GM12865 (cell line): ENCODE data around the gene SQOR.

Experiments used
- DNase-seq: peaks from one replicate; pipeline ENCODE4 v3.0.0; 2010; ENCODE audit warnings: low read depth
- H3K4me3 ChIP-seq: 2 replicates; pipeline ENCODE4 v1.5.1; 2011; ENCODE audit warnings: mild to moderate bottlenecking, low read depth, low read length, control low read depth
- TF ChIP-seq, protein P1 (sequence below): IDR thresholded peaks from 2 replicates; pipeline ENCODE4 v1.5.1; 2011; ENCODE audit warnings: low read length, control low read depth, low read depth, inconsistent platforms; ENCODE audit not compliant: insufficient read depth; ENCODE audit errors: missing control alignments

Gene SQOR

DNA sequence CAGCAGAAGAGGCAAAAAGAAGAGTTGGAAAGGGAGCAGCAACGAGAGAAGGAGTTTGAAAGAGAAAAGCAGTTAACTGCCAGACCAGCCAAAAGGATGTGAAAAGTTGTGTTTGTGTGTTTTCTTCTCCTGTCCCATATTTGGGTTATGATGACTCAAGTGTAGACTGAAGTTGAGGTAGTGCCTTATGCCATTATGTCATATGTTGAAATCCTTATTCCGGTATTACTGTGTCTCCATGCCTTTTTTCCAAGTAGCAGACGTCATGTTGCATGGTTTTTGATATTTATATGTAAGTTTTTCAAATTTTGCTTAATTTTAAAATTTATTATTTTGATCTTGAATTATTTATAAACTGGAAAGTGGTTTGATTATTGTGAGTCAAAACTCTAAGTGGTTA is 28.4 kb upstream of the SQOR start:
- TF ChIP-seq, protein P1, sequence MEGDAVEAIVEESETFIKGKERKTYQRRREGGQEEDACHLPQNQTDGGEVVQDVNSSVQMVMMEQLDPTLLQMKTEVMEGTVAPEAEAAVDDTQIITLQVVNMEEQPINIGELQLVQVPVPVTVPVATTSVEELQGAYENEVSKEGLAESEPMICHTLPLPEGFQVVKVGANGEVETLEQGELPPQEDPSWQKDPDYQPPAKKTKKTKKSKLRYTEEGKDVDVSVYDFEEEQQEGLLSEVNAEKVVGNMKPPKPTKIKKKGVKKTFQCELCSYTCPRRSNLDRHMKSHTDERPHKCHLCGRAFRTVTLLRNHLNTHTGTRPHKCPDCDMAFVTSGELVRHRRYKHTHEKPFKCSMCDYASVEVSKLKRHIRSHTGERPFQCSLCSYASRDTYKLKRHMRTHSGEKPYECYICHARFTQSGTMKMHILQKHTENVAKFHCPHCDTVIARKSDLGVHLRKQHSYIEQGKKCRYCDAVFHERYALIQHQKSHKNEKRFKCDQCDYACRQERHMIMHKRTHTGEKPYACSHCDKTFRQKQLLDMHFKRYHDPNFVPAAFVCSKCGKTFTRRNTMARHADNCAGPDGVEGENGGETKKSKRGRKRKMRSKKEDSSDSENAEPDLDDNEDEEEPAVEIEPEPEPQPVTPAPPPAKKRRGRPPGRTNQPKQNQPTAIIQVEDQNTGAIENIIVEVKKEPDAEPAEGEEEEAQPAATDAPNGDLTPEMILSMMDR: no peak
- no peak overlapping the region for H3K4me3 ChIP-seq
- peak; percentile 17 for DNase-seq

DNA sequence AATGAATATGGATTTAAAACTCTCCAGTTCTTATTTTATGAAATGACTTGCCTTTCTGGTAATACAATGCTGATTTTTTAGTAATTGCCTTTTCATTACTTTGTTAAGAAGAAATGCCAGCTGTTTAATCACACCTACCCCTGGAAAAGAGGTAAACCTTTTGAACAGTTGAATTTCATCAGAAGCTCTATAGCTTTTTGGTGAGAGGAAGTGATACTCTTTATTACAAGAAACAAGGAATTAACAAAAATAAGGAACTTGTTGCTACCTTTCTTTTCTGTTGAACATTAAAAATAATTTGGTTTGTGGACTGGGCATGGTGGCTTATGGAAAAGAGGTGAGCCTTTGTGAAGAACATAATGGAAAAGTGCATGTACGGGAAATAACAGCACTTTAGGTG is 28.0 kb upstream of the SQOR start:
- TF ChIP-seq, protein P1: no peak
- H3K4me3 ChIP-seq: no peak overlapping the region
- no peak for DNase-seq

DNA sequence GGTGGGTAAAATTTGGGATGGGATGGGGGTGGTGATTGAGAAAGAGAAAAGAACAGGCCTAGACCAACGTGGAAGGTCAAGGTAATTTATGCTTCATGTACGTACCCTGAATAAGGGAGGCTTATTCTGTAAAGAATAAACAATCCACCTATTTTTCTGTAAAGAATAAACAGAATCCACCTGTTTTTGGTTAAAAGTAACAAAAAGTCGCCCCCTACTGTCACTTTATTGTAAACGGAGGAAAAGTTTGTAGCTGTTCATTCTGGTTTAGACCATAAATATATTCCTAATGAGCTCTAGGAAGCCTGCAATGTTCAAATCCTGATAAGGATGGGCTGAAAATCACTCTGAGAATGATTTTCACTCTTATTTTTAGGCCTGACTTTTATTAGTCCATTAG is 23.5 kb upstream of the SQOR start:
- peak; percentile 39 for DNase-seq
- TF ChIP-seq, protein P1: peak; percentile 14
- H3K4me3 ChIP-seq: no peak overlapping the region

DNA sequence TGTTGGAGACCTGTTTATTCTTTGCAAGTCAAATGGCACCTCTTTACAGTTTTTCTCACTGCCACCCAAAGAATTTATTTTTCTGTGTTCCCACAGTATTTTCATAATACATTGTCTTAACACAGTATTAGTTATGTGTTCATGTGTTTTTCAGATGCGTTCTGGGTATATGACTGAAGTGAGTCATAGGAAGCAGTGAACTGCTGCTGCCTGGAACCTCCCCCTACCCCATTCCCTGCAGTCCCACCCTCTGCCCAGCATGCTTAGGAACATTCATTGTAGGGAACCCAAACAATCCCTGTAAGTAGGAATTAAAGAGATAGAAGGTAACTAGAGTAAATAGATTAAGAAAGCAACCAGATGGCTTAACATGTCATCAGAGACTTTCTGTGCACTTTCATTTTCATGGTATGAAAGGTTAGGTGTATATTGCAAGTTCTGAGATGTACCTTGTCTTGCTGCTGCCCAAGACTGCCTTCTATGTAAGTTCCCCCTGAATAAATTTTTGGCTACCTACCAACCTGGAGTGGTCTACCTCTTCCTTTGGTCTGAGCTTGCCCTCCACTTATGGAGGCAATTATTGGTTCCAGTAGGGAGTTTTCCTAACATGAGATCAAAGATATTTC is 21.9 kb upstream of the SQOR start:
- TF ChIP-seq, protein P1: no peak
- no peak overlapping the region for H3K4me3 ChIP-seq
- DNase-seq: peak; percentile 34

DNA sequence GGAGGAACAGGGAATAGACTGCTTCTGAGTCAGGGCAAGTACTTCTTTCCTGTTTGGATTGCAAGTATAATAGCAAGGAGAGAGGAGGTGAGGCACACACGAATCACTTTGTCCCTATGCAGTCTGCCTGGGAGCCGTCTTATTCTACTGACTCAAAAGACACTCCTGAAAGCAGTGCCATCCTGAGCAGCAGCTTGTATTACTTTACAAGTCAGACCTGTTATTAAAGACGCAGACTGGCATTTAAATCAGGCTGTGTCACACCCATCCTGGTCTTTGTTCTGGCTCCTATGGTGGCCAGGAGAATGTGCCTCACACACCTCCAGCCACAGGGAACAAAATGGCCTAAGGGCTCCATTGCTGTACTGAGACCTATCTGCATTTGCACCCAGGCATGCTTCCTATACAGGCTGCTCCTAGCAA is 17.9 kb upstream of the SQOR start:
- H3K4me3 ChIP-seq: no peak overlapping the region
- TF ChIP-seq, protein P1: no peak
- DNase-seq: no peak

DNA sequence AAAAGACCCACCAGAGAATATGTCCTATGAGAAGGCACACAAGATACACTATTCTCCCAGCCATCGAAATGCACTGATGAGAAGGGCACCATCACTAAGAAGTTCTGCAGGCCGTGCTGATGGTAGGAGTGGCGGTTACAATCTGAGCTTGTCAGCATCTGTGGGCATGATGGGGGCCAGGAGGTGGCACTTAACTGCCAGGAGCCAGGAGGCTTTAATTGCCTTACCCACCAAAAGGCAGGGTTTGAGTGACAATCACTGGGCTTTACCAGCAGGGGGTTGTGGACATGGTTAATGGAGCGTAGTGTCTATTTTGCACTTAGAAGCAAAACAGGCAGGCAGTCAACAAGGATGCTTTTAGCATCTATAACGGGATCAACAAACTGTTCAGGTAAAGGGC is 16.0 kb upstream of the SQOR start:
- peak; percentile 40 for DNase-seq
- H3K4me3 ChIP-seq: no peak overlapping the region
- TF ChIP-seq, protein P1: peak; percentile 14

DNA sequence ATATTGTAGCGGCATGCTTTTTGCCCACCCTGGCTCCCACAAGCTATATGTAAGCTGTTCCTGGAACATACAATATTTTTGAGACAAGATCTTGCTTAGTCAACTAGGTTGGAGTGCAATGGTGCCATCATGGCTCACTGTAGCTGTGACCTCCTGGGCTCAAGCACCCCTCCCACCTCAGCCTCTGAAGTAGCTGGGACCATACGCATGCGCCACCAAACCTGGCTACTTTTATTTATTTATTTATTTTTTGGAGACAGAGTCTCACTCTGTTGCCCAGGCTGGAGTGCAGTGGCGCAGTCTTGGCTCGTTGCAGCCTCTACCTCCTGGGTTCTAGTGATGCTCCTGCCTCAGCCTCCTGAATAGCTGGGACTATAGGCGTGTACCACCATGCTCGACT is 6.7 kb upstream of the SQOR start:
- DNase-seq: no peak
- TF ChIP-seq, protein P1: no peak

More for the DNA sequence above, 6.7 kb upstream of the SQOR start:
- no peak overlapping the region for H3K4me3 ChIP-seq
